Muscle of arm (tissue), 14 donors: Measurements from ENCODE around the gene ORMDL1. TPM values are rescaled to one million over a fixed set of nuclear protein-coding genes. Genes with fewer than 3 reads are reported as not detected.

Experiments used
- DNase-seq: peaks from one replicate; pipeline ENCODE4 v3.0.0-alpha.2; 2013
- long read RNA-seq, 11 donors: transcript quantifications; one replicate each; lab custom pipeline, GENCODE V29; 2026
- polyA plus RNA-seq, 12 donors: library from polyadenylated mRNA; unstranded; fragments of 120-200 nt; gene quantifications; one replicate each; pipeline ENCODE4 v1.2.1, GENCODE V29; 2013; ENCODE audit not compliant: insufficient read length in 12 of 12

The ORMDL1 gene
- 10 to 100 TPM in 11 of 12 donors, not detected in 1; 35.2 to 89.0 (median 57.5) TPM for polyA plus RNA-seq
- long read RNA-seq, donor 1, transcript ORMDL1-203 (4 exons, 2,009 nt): minor isoform, 18 of 73 reads
- long read RNA-seq, donor 1, transcript ORMDL1-201 (3 exons, 2,692 nt): major isoform, 27 of 73 reads
- long read RNA-seq, donor 1, transcript ORMDL1-202 (5 exons, 1,137 nt): minor isoform, 7 of 73 reads
- long read RNA-seq, donor 1, partial matches to known transcripts: 21 of 73 reads
- long read RNA-seq, donor 1, other reads (novel, unspliced or antisense): 0 of 73 reads
- long read RNA-seq, donor 2, transcript ORMDL1-201 (3 exons, 2,692 nt): minor isoform, 16 of 50 reads
- long read RNA-seq, donor 2, transcript ORMDL1-203 (4 exons, 2,009 nt): major isoform, 31 of 50 reads
- long read RNA-seq, donor 2, partial matches to known transcripts: 0 of 50 reads
- long read RNA-seq, donor 2, other reads (novel, unspliced or antisense): 0 of 50 reads
- long read RNA-seq, donor 3, transcript ORMDL1-201 (3 exons, 2,692 nt): major isoform, 8 of 17 reads
- long read RNA-seq, donor 3, transcript ORMDL1-203 (4 exons, 2,009 nt): minor isoform, 7 of 17 reads
- long read RNA-seq, donor 3, partial matches to known transcripts: 0 of 17 reads
- long read RNA-seq, donor 3, other reads (novel, unspliced or antisense): 0 of 17 reads
- long read RNA-seq, donor 4, transcript ORMDL1-201 (3 exons, 2,692 nt): minor isoform, 6 of 20 reads
- long read RNA-seq, donor 4, transcript ORMDL1-203 (4 exons, 2,009 nt): major isoform, 12 of 20 reads
- long read RNA-seq, donor 4, partial matches to known transcripts: 0 of 20 reads
- long read RNA-seq, donor 4, other reads (novel, unspliced or antisense): 0 of 20 reads
- long read RNA-seq, donor 5, transcript ORMDL1-203 (4 exons, 2,009 nt): major isoform, 25 of 52 reads
- long read RNA-seq, donor 5, transcript ORMDL1-201 (3 exons, 2,692 nt): minor isoform, 21 of 52 reads
- long read RNA-seq, donor 5, partial matches to known transcripts: 0 of 52 reads
- long read RNA-seq, donor 5, other reads (novel, unspliced or antisense): 0 of 52 reads
- long read RNA-seq, donor 6, transcript ORMDL1-203 (4 exons, 2,009 nt): major isoform, 8 of 17 reads
- long read RNA-seq, donor 6, transcript ORMDL1-201 (3 exons, 2,692 nt): minor isoform, 6 of 17 reads
- long read RNA-seq, donor 6, partial matches to known transcripts: 0 of 17 reads
- long read RNA-seq, donor 6, other reads (novel, unspliced or antisense): 0 of 17 reads
- long read RNA-seq, donor 7, transcript ORMDL1-201 (3 exons, 2,692 nt): minor isoform, 5 of 19 reads
- long read RNA-seq, donor 7, transcript ORMDL1-203 (4 exons, 2,009 nt): major isoform, 7 of 19 reads
- long read RNA-seq, donor 7, partial matches to known transcripts: 5 of 19 reads
- long read RNA-seq, donor 7, other reads (novel, unspliced or antisense): 0 of 19 reads
- long read RNA-seq, donor 8, transcript ORMDL1-201 (3 exons, 2,692 nt): minor isoform, 10 of 67 reads
- long read RNA-seq, donor 8, transcript ORMDL1-203 (4 exons, 2,009 nt): major isoform, 15 of 67 reads
- long read RNA-seq, donor 8, partial matches to known transcripts: 38 of 67 reads
- long read RNA-seq, donor 8, other reads (novel, unspliced or antisense): 0 of 67 reads
- long read RNA-seq, donor 9, transcript ORMDL1-201 (3 exons, 2,692 nt): major isoform, 11 of 18 reads
- long read RNA-seq, donor 9, transcript ORMDL1-203 (4 exons, 2,009 nt): minor isoform, 5 of 18 reads
- long read RNA-seq, donor 9, partial matches to known transcripts: 0 of 18 reads
- long read RNA-seq, donor 9, other reads (novel, unspliced or antisense): 0 of 18 reads
- long read RNA-seq, donor 10, transcript ORMDL1-203 (4 exons, 2,009 nt): minor isoform, 11 of 36 reads
- long read RNA-seq, donor 10, transcript ORMDL1-201 (3 exons, 2,692 nt): major isoform, 19 of 36 reads
- long read RNA-seq, donor 10, partial matches to known transcripts: 0 of 36 reads
- long read RNA-seq, donor 10, other reads (novel, unspliced or antisense): 0 of 36 reads
- long read RNA-seq, donor 11, transcript ORMDL1-201 (3 exons, 2,692 nt): major isoform, 18 of 29 reads
- long read RNA-seq, donor 11, transcript ORMDL1-203 (4 exons, 2,009 nt): minor isoform, 9 of 29 reads
- long read RNA-seq, donor 11, partial matches to known transcripts: 0 of 29 reads
- long read RNA-seq, donor 11, other reads (novel, unspliced or antisense): 0 of 29 reads

- DNase-seq: peak; percentile 97
Observed at GRCh38 chr2:189783927-189784867, at the start of gene ORMDL1, which contains the start of gene PMS1. Gene ORMDL1 (minus strand): TSS chr2:189784339. CDS start chr2:189782595, 1,744 bp downstream. Gene PMS1 (plus strand): TSS chr2:189784450. CDS start chr2:189791810, 7,360 bp downstream.

GRCh38 chr2:189830510-189830909 lies 46.4 kb upstream of the ORMDL1 start:
- DNase-seq: no peak

GRCh38 chr2:189829102-189829833 lies 45.1 kb upstream of the ORMDL1 start:
- no peak for DNase-seq

- no peak for DNase-seq
Observed at GRCh38 chr2:189826039-189826438, 41.9 kb upstream of the ORMDL1 start.

- no peak for DNase-seq
Observed at GRCh38 chr2:189824694-189825396, 40.7 kb upstream of the ORMDL1 start.

GRCh38 chr2:189821953-189822748 lies 38.0 kb upstream of the ORMDL1 start:
- DNase-seq: no peak

- no peak for DNase-seq
Observed at GRCh38 chr2:189819297-189819704, 35.2 kb upstream of the ORMDL1 start.

GRCh38 chr2:189818249-189819038 lies 34.3 kb upstream of the ORMDL1 start:
- DNase-seq: no peak

GRCh38 chr2:189803431-189803830 lies 19.3 kb upstream of the ORMDL1 start:
- DNase-seq: peak; percentile 14

GRCh38 chr2:189802396-189802912 lies 18.3 kb upstream of the ORMDL1 start:
- no peak for DNase-seq

- DNase-seq: no peak
Observed at GRCh38 chr2:189799531-189799930, 15.4 kb upstream of the ORMDL1 start.

GRCh38 chr2:189799030-189799331 lies 14.8 kb upstream of the ORMDL1 start:
- no peak for DNase-seq

- DNase-seq: peak; percentile 22
Observed at GRCh38 chr2:189798312-189799029, 14.3 kb upstream of the ORMDL1 start.

GRCh38 chr2:189797902-189798301 lies 13.8 kb upstream of the ORMDL1 start:
- DNase-seq: no peak

GRCh38 chr2:189794310-189794709 lies 10.2 kb upstream of the ORMDL1 start:
- DNase-seq: no peak
